ENCODE data around the gene KRT4. TPM values are rescaled to one million over a fixed set of nuclear protein-coding genes. Genes with fewer than 3 reads are reported as not detected.

Gene KRT4
- polyA plus RNA-seq, 3 donors, result 0.45 to 20.6 (median 1.2) TPM

DNA sequence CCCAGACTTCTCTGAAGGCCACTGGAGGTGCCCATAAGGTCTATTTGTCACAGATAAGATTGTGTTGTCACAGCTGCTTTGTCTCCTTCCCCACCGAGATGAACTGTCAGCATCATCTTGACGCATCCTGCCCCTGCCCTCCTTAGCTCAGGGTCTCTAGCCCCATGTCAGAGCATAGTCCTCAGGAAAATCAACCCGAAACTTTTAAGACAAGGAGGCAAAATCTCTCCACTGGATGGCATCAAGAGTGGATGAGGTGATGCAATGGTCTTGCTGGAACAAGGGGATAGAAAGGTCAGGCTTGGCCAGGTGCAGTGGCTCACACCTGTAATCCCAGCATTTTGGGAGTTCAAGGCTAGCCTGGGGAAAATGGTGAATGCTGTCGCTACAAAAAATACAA lies 12.0 kb upstream of the KRT4 start:
- 63 to 84% (median 75%) methylated on average over 4 of the region's 4 CpGs for WGBS, 3 donors

DNA sequence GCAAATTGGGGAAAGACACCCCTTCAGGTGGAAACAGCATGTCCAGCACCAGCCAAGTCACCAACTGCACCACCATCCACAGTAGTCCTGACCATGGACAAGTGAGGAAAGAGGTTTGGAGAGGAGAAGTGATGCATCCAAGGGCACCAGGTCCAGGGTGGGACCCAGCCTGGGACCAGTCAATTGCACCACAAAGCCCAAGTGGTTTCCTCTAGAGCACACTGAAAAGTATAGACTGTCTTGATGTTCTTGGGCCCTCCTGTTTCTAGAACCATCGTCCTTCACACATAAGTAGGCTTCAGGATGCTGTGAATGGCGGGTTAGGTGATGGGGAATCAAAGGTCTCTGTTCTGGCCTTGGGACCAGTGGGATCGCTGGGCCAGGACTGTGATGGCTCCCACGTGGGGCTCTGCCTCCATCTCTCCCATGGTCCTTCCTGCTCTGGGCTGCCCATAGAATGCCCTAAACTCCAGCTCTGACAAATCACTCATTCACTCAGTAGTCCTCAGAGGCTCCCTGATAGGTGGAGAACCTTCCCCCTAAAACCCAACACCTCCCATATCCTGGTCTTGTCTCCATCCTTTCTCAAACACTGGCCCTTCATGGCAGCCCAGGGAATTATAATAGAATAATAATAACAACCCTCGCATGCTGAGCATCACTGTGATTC lies 11.0 kb upstream of the KRT4 start:
- no peak overlapping the region for H3K27ac ChIP-seq (ENCODE audit: low read depth, low read length)
- 75 to 93% (median 80%) methylated on average over 5 of the region's 5 CpGs for WGBS, 3 donors

More for the DNA sequence above, 12.0 kb upstream of the KRT4 start:
- no peak overlapping the region for H3K27ac ChIP-seq (ENCODE audit: low read depth, low read length)

DNA sequence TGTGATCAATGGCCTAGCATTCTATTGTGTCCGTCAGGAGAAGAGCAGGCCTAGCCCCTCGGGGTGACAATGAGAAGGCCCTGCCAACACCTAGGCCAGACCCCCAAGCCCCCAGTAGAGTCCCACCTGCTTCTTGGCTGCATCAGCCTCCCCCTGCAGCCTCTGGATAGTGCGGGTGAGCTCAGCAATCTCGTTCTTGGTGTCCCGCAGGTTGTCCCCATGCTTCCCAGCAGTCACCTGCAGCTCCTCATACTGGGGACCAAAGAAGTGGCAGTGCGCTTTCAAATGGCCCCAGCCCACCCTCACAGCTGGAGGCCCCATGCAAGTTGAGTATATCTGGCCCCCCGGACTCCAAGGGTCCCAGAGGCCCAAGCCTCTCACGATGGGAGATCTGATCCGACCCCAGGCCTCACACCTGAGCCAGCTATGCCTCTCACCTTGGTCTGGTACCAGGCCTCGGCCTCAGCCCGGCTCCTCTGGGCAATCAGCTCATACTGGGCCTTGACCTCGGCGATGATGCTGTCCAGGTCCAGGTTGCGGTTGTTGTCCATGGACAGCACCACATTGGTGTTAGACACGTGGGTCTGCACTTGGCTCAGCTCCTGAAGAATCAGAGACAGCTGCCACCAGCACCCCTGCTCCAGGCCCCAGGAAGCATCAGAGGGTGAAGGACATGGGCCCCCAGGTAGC lies 10.0 kb upstream of the KRT4 start:
- 88 to 93% (median 90%) methylated on average over 15 of the region's 15 CpGs for WGBS, 3 donors
- H3K27ac ChIP-seq (ENCODE audit: low read depth, low read length), result no peak overlapping the region

DNA sequence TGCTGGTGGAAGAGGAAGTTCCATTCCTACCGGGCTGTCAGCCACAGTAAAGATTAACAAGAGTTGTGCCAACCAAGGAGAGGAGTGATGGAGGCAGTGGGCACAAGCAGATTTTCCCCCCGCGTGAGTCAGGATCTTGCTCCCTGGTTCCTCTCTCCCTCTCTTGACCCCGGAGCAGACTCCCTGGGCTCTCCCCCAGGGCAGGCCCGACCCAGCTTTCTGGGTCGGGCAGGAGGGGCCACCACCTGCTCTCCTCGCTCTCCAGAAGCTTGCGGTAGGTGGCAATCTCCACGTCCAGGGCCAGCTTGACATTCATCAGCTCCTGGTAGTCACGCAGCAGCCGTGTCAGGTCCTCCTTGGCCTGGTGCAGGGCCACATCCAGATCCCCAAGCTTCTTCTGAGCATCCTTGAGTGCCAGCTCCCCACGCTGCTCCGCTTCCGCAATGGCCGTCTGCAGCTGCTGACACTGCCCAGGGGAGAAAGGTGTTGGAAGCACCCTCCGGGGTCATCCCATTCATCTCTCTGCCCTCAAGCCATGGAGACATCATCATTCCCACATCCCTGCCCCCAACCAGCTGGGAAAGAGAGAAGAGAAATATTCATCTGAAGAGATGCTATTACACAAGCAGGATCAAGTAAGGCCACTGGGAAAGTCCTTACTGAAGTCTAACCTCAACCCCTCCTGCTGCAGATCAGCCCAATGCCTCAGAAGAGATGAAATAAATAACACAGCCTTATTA lies 9.0 kb upstream of the KRT4 start:
- no peak overlapping the region for H3K27ac ChIP-seq (ENCODE audit: low read depth, low read length)
- WGBS, 3 donors, result 70 to 79% (median 76%) methylated on average over 16 of the region's 16 CpGs

DNA sequence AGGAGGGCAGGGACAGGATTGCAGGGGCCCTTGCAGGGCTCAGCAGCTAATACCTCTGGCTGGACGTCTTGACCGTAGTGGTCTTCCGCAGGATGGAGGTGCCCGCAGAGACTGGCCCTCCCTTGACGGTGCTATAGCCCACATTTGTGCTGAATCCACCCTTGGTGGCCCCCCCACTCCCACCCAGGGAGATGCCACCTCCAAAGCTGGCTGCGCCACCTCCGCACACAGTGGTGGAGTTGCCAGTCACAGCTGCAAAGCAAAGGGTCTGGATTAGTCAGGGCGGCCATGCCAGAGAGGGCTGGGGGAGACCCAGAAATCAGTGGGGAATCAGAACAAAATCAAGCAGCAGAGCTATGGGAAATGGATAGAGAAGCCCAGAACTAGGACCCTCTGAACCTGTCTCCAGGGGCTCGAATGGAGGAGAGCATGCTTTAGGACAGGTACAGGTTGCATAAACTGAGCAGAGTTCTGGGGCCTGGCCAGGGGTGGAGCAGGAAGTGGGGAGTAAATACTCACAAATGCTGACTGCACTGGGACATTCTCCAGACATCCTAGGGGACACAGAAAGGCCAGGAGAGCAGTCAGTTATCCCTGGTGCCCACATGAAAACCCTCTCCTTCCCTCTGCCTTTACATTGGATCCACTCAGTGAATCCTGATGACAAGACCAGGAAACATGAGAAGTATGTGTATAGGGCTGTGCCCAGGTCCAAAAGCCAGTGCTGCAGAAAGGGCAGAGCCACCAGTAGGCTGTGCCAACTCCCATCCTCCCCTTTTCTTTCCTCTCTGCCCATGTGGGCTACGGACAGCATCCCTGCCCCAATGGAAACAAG lies 8.1 kb upstream of the KRT4 start:
- 71 to 85% (median 82%) methylated on average over 10 of the region's 10 CpGs for WGBS, 3 donors
- H3K27ac ChIP-seq (ENCODE audit: low read depth, low read length), result no peak overlapping the region

DNA sequence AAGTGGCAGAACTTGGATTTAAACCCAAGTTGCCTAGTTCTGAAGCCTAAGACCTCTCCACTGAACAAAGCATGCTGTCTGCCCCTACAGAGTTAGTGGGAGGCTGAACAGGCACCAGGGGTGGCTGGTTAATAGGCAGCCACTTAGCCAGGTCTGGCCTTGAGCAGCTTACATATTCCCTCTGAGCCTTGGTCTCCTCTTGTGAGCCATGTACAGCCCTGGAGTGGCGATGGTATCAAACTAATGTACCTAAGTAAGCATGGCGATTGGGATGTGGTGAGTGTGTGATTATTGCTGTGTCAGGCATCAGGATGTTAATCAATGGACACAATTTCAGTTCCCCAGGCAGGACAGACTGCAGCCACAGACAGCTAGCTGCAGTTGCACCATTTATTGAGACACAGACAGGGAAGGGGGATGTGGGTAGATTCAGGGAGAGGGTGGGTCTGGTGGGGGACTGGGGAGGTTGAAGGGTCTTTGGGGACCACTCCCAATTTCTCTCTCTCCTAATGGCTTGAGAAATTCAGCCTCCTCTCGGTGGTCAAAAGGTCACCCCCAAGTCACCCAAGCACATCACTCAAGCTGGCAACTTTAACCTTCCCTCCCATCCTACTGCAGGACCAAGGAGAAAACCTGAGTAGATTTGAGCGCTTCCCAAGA lies 7.3 kb upstream of the KRT4 start:
- WGBS, 3 donors, result 77 to 88% (median 81%) methylated on average over 4 of the region's 4 CpGs
- H3K27ac ChIP-seq (ENCODE audit: low read depth, low read length), result no peak overlapping the region

DNA sequence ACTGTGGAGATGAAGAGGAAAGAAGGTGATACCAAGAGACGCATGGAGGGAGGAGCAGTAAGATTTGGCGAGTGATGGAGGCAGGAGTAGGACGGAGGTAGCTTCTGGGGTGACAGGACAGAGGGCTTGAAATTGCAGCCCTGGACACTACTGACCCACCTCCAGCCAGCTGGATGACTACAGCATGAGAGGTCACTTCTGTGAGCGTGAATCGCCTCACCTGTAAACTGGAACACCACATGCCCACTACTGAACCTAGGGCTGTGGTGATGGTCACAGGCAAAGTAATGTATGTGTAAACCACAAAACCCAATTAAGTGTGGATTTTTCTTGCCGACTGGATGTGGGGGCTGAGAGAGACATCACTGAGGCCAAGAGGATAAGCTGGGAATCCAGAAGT lies 6.6 kb upstream of the KRT4 start:
- H3K27ac ChIP-seq (ENCODE audit: low read depth, low read length), result no peak overlapping the region
- WGBS, 3 donors, result 76 to 90% (median 84%) methylated on average over 6 of the region's 6 CpGs

DNA sequence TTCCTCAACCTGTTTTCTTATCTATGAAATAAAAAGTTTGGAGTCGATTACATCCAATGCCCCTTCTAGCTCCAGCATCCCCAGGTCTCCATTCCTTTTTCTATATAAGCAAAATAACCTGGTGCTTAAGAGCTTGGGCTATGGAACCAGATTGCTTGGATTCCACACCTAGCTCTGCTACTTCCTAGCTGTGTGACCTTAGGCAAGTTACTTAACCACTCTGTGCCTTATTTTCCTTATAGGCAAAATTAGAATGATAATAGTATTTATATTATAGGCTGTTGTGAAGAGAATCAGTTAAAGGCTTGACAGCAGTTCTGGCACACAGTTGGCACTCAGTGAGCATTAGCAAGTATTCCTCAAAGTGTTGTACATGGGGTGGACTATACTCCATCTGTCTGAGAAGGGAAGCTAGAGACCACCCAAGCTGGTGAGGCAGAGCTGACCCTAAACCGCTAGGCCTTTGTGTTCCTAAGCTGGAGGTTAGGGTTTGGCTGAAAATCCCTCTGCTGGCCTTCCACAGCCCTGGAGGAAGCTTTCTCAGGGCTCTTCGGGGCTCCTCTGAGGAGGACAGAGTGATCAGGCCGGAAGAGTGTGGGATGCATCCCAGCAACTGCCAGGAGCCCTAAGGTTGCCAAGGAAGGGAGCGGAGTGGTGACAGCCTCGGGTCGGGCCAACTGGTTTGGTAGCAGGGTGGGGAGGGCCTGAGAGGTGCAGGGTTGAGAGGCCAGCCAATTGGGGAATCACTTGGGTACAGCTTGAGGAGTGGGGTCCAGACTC lies 6.0 kb upstream of the KRT4 start:
- WGBS, 3 donors, result 78 to 82% (median 79%) methylated on average over 7 of the region's 7 CpGs
- H3K27ac ChIP-seq (ENCODE audit: low read depth, low read length), result no peak overlapping the region

DNA sequence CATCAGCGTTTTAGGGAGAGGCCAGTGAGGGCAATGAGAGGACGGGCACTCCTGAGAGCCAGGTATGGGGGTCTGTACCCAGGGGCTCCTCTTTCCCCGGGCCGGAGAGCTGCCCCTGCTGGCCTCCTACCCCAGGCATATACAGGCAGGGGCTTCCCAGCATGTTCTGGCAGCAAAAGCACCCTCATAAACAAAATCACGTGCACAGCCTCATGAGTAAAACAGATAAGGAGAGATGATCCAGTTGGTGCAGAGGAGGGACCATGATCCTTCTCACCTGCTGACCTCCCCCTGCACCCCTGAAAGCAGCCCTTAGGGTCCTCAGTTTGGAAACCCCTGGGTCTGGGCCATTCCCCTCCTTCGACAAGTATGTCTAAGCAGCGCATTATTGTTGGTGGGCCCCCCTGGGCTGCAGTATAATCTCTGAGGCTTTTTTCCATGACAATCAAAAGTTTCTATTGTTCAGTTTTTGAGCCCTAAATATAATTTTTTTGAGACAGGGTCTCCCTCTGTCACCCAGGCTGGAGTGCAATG lies 5.0 kb upstream of the KRT4 start:
- no peak overlapping the region for H3K27ac ChIP-seq (ENCODE audit: low read depth, low read length)
- WGBS, 3 donors, result 59 to 63% (median 61%) methylated on average over 7 of the region's 7 CpGs

DNA sequence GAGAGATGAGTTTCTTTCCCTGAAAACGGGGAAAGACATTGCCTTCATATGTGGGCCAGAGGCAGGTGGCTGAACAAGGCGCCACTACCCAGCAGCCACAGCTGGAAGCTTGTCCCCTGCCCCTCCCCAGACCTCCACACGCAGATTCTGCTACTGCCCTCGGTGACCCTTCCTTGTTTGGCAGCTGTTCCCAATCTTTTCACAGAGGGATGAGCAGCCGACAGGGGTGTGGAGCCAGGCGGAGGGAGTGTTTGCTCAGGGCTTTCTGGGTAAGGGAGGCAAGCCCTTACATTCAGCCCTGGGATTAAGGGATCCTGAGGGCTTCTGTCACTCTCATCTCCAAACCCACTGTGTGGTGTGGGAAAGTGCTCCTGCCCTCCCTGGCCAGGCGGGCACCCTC lies 4.5 kb upstream of the KRT4 start:
- 39 to 52% (median 43%) methylated on average over 7 of the region's 7 CpGs for WGBS, 3 donors
- H3K27ac ChIP-seq (ENCODE audit: low read depth, low read length), result no peak overlapping the region

DNA sequence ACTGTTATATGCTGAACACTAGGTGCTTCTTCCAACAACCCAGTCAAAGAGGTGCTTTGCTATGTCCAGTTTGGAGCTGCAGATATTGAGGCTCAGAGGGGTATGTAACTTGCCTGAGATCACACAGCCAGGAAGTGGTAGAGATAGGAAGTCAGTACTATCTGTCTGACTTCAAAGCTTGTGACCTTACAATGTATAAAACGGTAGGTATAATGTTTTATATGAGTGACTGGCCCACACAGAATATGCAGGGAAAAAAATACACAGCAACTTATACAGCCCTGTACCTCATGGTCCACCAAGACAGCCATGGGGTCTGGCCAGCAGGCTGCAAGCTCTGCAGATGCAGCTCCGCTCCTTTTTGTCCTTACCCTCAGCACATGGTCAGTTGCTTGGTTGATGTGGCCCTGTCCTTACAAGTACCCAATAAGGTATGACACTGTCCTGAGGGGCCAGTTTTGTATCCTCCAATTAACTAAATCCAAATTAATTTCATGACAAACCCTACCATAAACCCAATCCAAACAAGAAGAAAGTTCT lies 3.9 kb upstream of the KRT4 start:
- no peak overlapping the region for H3K27ac ChIP-seq (ENCODE audit: low read depth, low read length)
- 64 to 78% (median 71%) methylated on average over 2 of the region's 2 CpGs for WGBS, 3 donors

DNA sequence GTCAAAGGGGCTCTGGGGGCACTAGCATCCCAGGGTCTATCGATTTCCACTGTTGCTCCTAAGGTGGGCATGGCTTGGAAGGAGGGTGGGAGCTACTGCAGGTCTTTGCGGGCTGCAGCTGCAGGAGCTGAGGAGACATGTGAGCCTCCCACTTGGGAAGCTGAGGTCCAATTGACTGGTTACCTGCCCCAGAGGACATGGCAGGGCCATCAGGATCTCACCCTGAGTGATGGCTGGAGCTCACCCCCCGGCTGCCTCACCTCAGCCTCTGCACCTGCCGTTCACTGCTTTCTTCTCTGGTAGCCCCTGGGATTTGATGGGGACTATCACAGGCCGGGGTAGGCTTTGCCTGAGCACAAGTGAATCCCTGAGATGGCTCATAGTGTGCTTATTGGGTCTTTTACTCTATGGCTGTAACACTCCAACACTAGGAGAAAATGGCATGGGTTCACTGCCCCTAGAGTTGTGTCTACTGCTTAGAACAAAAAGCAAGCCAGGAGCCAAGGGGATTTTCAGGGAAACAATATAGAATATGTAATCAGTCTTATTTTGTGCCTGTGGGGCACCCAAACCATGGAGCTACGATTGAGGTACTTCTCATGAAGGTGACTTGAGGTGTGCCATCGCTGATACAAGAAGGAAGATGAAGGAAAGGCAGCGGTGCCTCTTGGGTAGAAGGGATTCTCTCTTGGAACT lies 3.2 kb upstream of the KRT4 start:
- WGBS, 3 donors, result 82 to 94% (median 93%) methylated on average over 8 of the region's 8 CpGs
- H3K27ac ChIP-seq (ENCODE audit: low read depth, low read length), result no peak overlapping the region

DNA sequence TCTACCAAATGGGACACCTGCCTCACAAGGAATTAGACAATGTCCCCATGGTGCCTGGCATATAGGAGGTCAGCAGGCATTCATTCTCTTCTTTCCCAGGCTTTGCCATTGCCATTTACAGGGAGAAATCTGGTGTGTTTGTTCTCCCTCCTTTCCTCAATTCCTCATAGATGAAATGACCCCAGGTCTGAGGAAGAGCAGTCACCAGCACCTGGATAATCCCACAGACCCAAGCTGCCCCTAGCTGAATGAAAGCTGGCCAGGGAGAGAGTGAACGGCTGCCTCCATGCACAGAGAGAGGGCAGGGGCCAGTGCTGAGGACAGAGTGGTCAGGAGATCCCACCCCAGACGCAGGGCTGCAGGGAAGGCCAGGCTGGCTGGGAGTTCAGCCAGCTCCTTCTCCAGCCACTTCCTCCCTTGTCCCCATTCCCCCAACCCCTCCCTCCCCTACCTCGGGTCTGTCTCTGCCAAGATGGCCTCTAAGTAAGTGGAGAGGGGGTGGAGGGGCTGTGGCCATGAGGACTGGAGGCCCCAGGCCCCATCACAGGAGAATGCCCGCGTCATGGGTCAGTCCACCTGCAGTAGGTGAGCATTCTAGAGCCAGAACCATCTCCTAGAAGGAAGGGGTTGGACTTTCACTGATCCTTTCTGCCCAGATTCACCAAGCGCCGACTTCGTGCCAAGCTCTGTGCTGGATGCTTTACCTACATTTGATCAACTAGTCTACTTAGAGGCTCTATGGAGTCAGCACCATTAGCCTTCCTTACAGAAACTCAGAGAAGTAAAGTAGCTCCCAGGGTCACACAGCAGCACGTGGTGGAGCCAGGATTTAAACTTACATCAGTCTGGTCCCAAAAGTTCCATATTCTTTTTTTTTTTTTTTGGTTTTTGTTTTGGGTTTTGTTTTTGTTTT lies 2.0 kb upstream of the KRT4 start:
- WGBS, 3 donors, result 69 to 75% (median 74%) methylated on average over 8 to 9 of the region's 9 CpGs
- H3K27ac ChIP-seq (ENCODE audit: low read depth, low read length), result no peak overlapping the region

DNA sequence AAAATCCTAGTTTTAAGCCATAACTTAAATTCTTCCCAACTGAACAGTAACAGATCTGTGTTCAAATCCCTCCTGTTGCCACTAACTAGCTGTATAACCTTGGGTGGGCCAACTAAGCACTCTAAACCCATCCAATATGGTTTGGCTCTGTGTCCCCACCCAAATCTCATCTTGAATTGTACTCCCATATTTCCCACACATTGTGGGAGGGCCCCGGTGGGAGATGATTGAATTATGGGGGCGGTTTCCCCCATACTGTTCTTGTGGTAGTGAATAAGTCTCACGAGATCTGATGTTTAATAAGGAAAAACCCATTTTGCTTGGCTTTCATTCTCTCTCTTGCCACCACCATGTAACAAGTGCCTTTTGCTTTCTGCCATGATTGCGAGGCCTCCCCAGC lies 1.2 kb upstream of the KRT4 start:
- 86 to 92% (median 92%) methylated on average over 4 of the region's 4 CpGs for WGBS, 3 donors
- H3K27ac ChIP-seq (ENCODE audit: low read depth, low read length), result no peak overlapping the region

DNA sequence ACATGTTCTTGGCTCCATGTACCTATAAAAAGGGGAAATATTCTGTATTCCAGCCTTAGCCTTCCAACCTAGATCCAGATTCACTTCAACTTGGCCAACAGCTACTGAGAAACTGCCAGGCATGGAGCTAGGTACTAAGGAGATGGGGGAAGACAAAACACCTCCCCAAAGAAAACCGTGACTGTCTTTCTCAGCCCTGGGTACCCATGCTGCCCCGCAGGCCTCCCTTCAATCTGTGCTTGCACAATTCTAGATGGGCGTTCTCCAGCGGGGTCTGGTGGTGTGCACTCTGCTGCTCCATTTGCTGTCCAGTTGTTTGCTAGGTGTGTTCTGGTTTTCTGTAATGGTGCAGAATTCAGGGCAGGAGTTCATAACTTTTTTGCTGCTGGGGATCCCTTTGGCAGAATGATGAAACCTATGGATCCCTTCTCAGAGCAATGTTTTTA lies 817 bp upstream of the KRT4 start:
- WGBS, 3 donors, result 58 to 76% (median 66%) methylated on average over 4 of the region's 4 CpGs
- no peak overlapping the region for H3K27ac ChIP-seq (ENCODE audit: low read depth, low read length)

Data from adipose tissue (tissue), 3 donors.